Loucy (cell line): Measurements from ENCODE around the gene KLHDC9.

Experiments
- CTCF ChIP-seq: fragments of 200-600 bp; sonication (generic); conservative IDR thresholded peaks from 2 replicates; pipeline ENCODE4 v1.5.1; 2014; ENCODE audit warnings: mild to moderate bottlenecking, antibody characterized with exemption, low read length
- EZH2phosphoT487 ChIP-seq: fragments of 200-600 bp; IDR thresholded peaks from 2 replicates; pipeline ENCODE4 v1.6.1; 2018; ENCODE audit warnings: antibody characterized with exemption, mild to moderate bottlenecking, moderate library complexity, borderline replicate concordance

GRCh38 chr1:161091093-161091492 lies 7.1 kb upstream of the KLHDC9 start:
- TF ChIP-seq CTCF: no peak
- no peak for TF ChIP-seq EZH2phosphoT487
